IPS-NIHi11 (cell line): ENCODE data around the gene MDH1.

Experiments
- DNase-seq: peaks from one replicate; pipeline ENCODE4 v3.0.0; 2012; ENCODE audit warnings: mixed read lengths, low spot score

MDH1 gene

DNA sequence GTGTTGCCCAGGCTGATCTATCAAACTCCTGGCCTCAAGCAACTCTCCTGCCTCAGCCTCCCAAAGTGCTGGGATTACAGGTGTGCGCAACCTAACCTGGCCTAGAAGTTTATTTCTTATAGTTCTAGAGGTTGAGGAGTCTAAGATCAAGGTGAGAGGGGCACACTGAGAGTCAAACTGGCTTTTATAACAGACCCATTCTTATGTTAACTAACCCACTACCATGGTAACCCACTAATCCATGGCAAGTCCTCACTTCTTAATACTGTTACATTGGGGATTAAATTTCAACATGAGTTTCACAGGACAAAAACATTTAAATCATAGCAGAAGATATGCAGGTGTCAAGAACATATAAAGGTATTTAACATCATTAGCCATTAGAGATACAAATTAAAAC lies 50.6 kb downstream of the MDH1 start:
- DNase-seq: peak; percentile 31

DNA sequence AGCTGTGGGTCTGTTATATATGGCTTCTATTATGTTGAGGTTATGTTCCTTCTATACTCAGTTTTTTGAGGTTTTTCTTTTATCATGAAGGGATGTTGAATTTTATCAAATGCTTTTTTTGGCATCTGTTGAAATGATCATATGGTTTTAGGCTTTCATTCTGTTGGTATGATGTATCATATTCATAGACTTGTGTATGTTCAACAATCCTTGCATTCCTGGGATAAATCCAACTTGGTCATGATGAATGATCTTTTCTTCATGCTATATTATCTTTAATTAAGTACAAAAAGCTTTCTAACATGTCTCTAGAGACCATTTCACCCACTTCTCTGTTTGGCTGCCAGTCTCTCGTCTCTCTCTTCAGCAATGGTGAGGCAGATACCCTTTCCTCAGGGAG lies 54.2 kb downstream of the MDH1 start:
- DNase-seq: no peak

DNA sequence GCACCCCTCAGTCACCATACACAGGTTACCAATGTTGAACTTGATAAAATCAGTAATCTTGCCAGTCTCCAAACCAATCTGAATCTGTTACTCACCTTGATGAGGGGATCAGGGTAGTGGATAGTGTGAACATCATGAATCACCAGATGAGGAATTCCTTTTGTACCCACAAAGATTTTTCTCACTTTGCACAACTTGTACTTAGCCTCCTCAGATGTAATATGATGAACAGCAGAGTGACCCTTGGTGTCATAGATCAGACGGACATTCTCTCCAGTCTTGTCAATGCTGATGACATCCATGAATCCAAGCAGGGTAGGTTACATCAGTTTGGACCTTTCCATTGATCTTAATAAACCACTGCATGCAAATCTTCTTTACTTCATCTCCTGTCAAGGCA lies 54.7 kb downstream of the MDH1 start:
- DNase-seq: no peak

DNA sequence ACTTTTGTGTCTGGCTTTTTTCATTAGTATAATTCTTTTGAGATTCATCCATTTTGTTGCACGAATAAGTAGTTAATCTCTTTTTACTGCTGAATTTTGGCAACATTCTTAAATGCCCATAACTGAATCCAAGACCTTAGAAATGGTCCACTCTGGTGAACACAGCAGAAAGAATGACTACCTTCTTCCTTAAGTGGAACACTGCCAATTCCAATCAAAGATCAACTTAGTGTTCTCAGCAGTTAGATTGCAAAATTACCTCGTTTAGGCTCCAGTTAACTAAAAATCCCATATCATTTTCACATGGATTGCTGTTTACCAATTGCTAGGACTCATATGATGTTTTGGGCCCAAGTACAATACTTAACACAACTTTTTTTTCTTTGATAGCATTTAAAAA lies 59.9 kb downstream of the MDH1 start:
- no peak for DNase-seq

DNA sequence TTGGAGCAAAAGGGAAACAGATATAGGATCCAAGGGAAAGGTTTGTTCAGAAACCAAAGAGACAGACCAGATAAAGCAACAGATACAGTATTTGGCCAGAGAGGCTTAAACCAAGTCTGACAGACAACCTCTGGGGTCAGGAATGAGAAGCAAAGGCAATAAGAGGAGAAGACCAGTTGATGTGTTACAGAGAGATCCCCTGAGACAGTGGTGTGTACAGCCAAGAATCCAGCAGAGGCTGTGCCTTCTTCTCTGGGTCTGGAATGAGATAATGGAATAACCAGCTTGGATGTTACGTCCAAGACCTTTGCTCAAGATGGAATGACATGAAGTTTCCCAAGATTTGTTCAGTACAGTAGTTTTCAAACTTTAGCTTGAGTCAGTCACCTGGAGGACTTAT lies 61.1 kb downstream of the MDH1 start:
- DNase-seq: no peak

DNA sequence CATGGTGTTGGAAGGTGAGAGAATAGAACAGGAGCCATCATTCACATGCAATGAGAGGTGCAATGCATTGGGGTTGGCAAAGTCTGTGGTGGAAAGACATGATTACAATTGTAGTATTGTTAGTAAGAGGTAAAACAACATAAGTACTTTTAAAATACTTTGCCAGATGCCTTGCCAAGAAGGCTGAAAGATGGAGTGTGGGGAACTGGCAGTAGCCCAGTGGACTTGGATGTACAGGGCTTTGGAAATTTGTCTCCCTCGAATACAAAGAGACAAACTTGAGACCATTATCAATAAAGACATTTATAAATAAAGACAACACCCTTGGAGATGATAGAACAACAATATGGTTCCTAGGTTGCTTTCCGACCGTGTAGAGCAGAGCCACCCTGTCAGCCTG lies 62.0 kb downstream of the MDH1 start:
- no peak for DNase-seq

DNA sequence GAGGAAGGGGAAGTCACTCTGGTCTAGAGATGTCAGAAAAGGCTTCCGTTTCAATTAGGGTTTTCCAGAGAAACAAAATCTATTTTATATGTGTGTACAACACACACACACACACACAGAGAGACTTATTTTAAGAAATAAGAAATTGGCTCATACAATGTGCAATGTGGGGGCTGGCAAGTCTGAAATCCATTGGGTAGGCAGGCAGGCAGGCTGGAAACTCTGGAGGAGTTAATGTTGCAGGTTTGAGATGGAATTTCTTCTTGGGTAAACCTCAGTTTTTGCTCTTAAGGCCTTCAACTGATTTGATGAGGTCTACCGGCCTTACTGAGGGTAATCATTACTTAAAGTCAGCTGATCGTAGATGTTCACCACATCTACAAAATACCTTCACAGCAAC lies 62.6 kb downstream of the MDH1 start:
- DNase-seq: no peak

DNA sequence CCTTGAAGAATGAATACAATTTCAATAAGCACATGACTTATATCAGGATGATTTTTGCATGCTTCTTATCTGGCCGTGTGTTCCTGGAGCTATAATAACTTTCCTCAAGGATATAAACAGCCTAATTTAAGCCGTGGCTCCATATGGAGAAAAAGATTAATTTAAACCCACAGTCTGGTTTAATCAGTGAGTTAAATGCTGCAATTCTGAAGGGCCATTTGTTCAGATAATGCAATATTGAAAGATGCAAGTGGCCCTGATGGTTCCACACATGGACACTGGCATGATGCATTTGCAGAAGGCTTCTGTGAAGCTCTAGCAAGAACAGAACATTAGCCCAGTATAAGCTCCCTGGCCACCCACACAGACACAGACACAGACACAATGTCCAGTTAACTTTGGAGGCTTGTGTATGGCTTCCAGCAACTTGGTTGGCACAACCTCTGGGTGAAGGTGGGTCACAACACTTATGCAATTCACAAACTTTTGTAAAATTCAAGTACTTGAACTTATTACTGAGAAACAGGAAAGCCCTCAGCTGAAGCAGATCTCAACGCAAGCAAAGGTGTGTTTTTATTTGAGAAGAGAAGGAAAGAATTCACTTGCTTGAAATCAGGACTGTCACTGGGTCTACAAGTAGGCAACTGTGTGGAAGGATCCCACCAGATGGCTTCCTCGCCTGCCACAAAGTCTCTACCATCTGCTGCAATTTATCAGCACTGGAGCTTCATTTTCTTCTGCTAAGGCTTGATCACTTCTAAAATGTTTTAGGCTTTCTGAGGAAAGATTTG lies 63.3 kb downstream of the MDH1 start:
- DNase-seq: no peak

DNA sequence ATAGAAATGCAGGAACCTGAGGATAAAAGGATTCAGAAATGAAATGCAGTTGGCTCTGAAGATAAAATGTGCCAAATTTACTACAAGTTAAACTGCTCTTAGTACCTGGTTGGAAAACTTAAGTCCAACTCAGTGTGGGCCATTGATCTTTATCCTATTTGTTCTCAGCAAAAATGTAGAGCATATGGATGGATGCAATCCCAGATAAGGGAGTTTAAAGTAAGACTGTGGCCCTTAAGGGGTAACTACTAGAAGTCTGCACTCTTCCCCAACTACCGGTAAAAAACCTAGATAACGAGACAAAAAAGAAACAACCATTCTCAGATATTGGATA lies 63.9 kb downstream of the MDH1 start:
- DNase-seq: no peak

DNA sequence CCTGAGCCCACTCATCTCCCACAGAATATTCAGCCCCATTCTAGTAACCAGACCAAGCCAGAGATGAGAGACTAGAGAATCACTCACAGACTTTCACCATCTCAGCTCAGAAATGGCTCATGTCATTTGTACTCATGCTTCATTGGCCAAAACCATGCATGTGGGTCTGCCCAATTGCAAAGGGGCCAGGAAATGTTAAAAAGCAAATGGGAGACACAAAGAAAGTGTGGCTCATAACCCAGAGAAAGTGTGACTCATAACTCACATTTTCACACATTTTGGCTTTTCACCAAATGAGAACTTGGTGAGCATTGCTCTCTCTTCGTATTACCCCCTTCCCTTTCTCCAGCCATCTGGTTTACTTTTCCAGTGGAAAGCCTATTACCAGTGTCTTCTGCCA lies 66.2 kb downstream of the MDH1 start:
- DNase-seq: no peak
